Measurements from ENCODE around the gene MYL3. TPM values are rescaled to one million over a fixed set of nuclear protein-coding genes. Genes with fewer than 3 reads are reported as not detected.

Gene MYL3
- polyA plus RNA-seq, 1 of the 3 experiments (the other 2 are of a cell fraction) = not detected

- 54% methylated on average over 10 of the region's 10 CpGs for WGBS (ENCODE audit: low lambda C conversion rate)
- CTCF ChIA-PET = interaction anchor here (0.7 to 2.6 kb wide), 5 partner anchors 9 to 161 kb away, joined by 3 to 13 read pairs (median 5); no protein-coding TSS in a partner anchor
- POLR2A ChIA-PET = no interaction called here
These were observed 5.5 kb downstream of the MYL3 start for GRCh38 chr3:46857485-46858341.

More at GRCh38 chr3:46857485-46858341, 5.5 kb downstream of the MYL3 start:
- no peaks in the 10 kb centered on the region for H3F3A ChIP-seq (replicated peaks; ENCODE audit: insufficient read depth)
- no peaks in the 10 kb centered on the region for H4K20me1 ChIP-seq (ENCODE audit: insufficient read depth)
- H3K4me3 ChIP-seq (ENCODE audit: low read depth in 2 of 2, low read length in 1 of 2) = no peak overlapping the region
- H3K36me3 ChIP-seq (replicated peaks in 1 of 2; ENCODE audit: control insufficient read depth in 1 of 2, insufficient read depth in 2 of 2, low read length in 1 of 2) = no peaks in the 10 kb centered on the region
- H3K9ac ChIP-seq = no peak overlapping the region
- H3K79me2 ChIP-seq (ENCODE audit: insufficient read depth) = no peaks in the 10 kb centered on the region
- peaks cover 0 to 5% of the 10 kb centered on the region in 2 experiments; a peak in 1 of 4 replicates for H3K4me1 ChIP-seq (ENCODE audit: control insufficient read depth in 1 of 2, insufficient read depth in 2 of 2, low read depth in 1 of 2, low read length in 1 of 2)
- peaks cover 7% of the 10 kb centered on the region; the same call in 1 of the 2 replicates for H3K27me3 ChIP-seq (ENCODE audit: insufficient read depth)
- no peaks in the 10 kb centered on the region for H3K9me2 ChIP-seq
- TF ChIP-seq USF2 (IDR thresholded peaks at IDR 0.05; ENCODE audit: borderline replicate concordance, low read depth, low read length) (no peak), RXRA (IDR thresholded peaks at IDR 0.05; ENCODE audit: borderline replicate concordance, low read depth) (no peak), CTCF (IDR thresholded peaks at IDR 0.05) (no peak), MXI1 (IDR thresholded peaks at IDR 0.05; ENCODE audit: low read depth, low read length) (no peak), SMC3 (IDR thresholded peaks at IDR 0.05; ENCODE audit: low read depth, low read length) (no peak), RCOR1 (IDR thresholded peaks at IDR 0.05; ENCODE audit: low read length) (no peak), FOSL2 (IDR thresholded peaks at IDR 0.05; ENCODE audit: borderline replicate concordance, low read depth) (no peak), TEAD4 (IDR thresholded peaks at IDR 0.05; ENCODE audit: borderline replicate concordance, insufficient read depth) (no peak), POLR2AphosphoS5 (IDR thresholded peaks at IDR 0.05; ENCODE audit: low read depth, low read length) (no peak), CHD2 (IDR thresholded peaks at IDR 0.05; ENCODE audit: low read length, partially characterized antibody) (no peak), GABPA (IDR thresholded peaks at IDR 0.05; ENCODE audit: low read depth) (no peak), MEF2A (IDR thresholded peaks at IDR 0.05; ENCODE audit: borderline replicate concordance, low read depth) (no peak)
- TF ChIP-seq, protein P1, sequence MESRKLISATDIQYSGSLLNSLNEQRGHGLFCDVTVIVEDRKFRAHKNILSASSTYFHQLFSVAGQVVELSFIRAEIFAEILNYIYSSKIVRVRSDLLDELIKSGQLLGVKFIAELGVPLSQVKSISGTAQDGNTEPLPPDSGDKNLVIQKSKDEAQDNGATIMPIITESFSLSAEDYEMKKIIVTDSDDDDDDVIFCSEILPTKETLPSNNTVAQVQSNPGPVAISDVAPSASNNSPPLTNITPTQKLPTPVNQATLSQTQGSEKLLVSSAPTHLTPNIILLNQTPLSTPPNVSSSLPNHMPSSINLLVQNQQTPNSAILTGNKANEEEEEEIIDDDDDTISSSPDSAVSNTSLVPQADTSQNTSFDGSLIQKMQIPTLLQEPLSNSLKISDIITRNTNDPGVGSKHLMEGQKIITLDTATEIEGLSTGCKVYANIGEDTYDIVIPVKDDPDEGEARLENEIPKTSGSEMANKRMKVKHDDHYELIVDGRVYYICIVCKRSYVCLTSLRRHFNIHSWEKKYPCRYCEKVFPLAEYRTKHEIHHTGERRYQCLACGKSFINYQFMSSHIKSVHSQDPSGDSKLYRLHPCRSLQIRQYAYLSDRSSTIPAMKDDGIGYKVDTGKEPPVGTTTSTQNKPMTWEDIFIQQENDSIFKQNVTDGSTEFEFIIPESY (IDR thresholded peaks at IDR 0.05; ENCODE audit: borderline replicate concordance, low read depth) = no peak
- TF ChIP-seq, protein P2, sequence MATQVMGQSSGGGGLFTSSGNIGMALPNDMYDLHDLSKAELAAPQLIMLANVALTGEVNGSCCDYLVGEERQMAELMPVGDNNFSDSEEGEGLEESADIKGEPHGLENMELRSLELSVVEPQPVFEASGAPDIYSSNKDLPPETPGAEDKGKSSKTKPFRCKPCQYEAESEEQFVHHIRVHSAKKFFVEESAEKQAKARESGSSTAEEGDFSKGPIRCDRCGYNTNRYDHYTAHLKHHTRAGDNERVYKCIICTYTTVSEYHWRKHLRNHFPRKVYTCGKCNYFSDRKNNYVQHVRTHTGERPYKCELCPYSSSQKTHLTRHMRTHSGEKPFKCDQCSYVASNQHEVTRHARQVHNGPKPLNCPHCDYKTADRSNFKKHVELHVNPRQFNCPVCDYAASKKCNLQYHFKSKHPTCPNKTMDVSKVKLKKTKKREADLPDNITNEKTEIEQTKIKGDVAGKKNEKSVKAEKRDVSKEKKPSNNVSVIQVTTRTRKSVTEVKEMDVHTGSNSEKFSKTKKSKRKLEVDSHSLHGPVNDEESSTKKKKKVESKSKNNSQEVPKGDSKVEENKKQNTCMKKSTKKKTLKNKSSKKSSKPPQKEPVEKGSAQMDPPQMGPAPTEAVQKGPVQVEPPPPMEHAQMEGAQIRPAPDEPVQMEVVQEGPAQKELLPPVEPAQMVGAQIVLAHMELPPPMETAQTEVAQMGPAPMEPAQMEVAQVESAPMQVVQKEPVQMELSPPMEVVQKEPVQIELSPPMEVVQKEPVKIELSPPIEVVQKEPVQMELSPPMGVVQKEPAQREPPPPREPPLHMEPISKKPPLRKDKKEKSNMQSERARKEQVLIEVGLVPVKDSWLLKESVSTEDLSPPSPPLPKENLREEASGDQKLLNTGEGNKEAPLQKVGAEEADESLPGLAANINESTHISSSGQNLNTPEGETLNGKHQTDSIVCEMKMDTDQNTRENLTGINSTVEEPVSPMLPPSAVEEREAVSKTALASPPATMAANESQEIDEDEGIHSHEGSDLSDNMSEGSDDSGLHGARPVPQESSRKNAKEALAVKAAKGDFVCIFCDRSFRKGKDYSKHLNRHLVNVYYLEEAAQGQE (IDR thresholded peaks at IDR 0.05; ENCODE audit: low read depth, low read length) = no peak
- no peak overlapping the region for H3K4me2 ChIP-seq
- no peak overlapping the region for H2AFZ ChIP-seq (ENCODE audit: low read depth)
- no peaks in the 10 kb centered on the region for H3K9me3 ChIP-seq
- no peak for DNase-seq
- no peak overlapping the region for H3K27ac ChIP-seq (ENCODE audit: low read depth in 2 of 2, low read length in 1 of 2)

Data from SK-N-SH (cell line).